ENCODE measurements around the gene GUCY2D. TPM values are rescaled to one million over a fixed set of nuclear protein-coding genes. Genes with fewer than 3 reads are reported as not detected.

The GUCY2D gene
- total RNA-seq, 1 donor from 2014 or later: 2.6 TPM

GRCh38 chr17:8052256-8053252 lies 50.1 kb downstream of the GUCY2D start:
- Histone ChIP-seq H3K27ac (no peak overlapping the region), H3K9me3 (no peaks in the 10 kb centered on the region), H3K4me3 (no peak overlapping the region), H3K36me3 (no peaks in the 10 kb centered on the region), H3K27me3 (no peaks in the 10 kb centered on the region), H3K4me1 (peaks cover 22% of the 10 kb centered on the region)
- ATAC-seq (no peak), DNase-seq (no peak)
- no peak for TF ChIP-seq CTCF (IDR thresholded peaks at IDR 0.05)
- intact Hi-C loops (cut with DNase I): no loop called here

- intact Hi-C loops (cut with DNase I): no loop called here
- H3K36me3 ChIP-seq: no peaks in the 10 kb centered on the region
- TF ChIP-seq CTCF (IDR thresholded peaks at IDR 0.05): no peak
- H3K9me3 ChIP-seq: no peaks in the 10 kb centered on the region
- no peak for ATAC-seq
- no peak overlapping the region for H3K27ac ChIP-seq
- H3K4me3 ChIP-seq: no peak overlapping the region
- peaks cover 22% of the 10 kb centered on the region for H3K4me1 ChIP-seq
- DNase-seq: peak; percentile 21
- H3K27me3 ChIP-seq: peaks cover 8% of the 10 kb centered on the region
These were observed 51.2 kb downstream of the GUCY2D start for GRCh38 chr17:8053600-8053999.

GRCh38 chr17:8055851-8056231 lies 53.4 kb downstream of the GUCY2D start:
- no peak for TF ChIP-seq CTCF (IDR thresholded peaks at IDR 0.05)
- Histone ChIP-seq H3K9me3 (no peaks in the 10 kb centered on the region), H3K4me3 (no peak overlapping the region), H3K27me3 (peaks cover 25% of the 10 kb centered on the region), H3K4me1 (peaks cover 22% of the 10 kb centered on the region), H3K36me3 (no peaks in the 10 kb centered on the region), H3K27ac (peak overlapping the region; percentile 79)
- no peak for ATAC-seq
- intact Hi-C loops (cut with DNase I): no loop called here
- DNase-seq: peak; percentile 60

- Histone ChIP-seq H3K36me3 (no peaks in the 10 kb centered on the region), H3K27ac (peak overlapping the region; percentile 79), H3K9me3 (no peaks in the 10 kb centered on the region), H3K27me3 (peaks cover 31% of the 10 kb centered on the region), H3K4me3 (peak overlapping the region; percentile 14), H3K4me1 (peaks cover 22% of the 10 kb centered on the region)
- no peak for TF ChIP-seq CTCF (IDR thresholded peaks at IDR 0.05)
- intact Hi-C loops (cut with DNase I): no loop called here
- DNase-seq: peak; percentile 78
- peak; percentile 86 for ATAC-seq
These were observed 54.0 kb downstream of the GUCY2D start for GRCh38 chr17:8056232-8056975.

GRCh38 chr17:8056976-8057625 lies 54.7 kb downstream of the GUCY2D start:
- TF ChIP-seq CTCF (IDR thresholded peaks at IDR 0.05): no peak
- H3K27me3 ChIP-seq: peaks cover 38% of the 10 kb centered on the region
- peak; percentile 63 for DNase-seq
- H3K9me3 ChIP-seq: no peaks in the 10 kb centered on the region
- H3K4me1 ChIP-seq: peaks cover 22% of the 10 kb centered on the region
- peak; percentile 8 for ATAC-seq
- no peaks in the 10 kb centered on the region for H3K36me3 ChIP-seq
- peak overlapping the region; percentile 53 for H3K27ac ChIP-seq
- peak overlapping the region; percentile 14 for H3K4me3 ChIP-seq
- intact Hi-C loops (cut with DNase I): no loop called here

Measured in upper lobe of right lung (tissue), 1 donor.